Right renal cortex interstitium (tissue), 3 donors: ENCODE data around the gene GLIPR1. TPM values are rescaled to one million over a fixed set of nuclear protein-coding genes. Genes with fewer than 3 reads are reported as not detected.
A peak's percentile ranks its signal among the peaks of the same experiment; 100 is the strongest.
"Not testable (repeated sequence)": the region's sequence is repeated elsewhere in the genome, so short reads cannot be mapped to it uniquely, and the experiment has no call there.

Experiments
- DNase-seq, 3 donors: peaks; one replicate each; pipeline ENCODE4 v3.0.0-alpha.2; 2013; ENCODE audit warnings: low read depth in 3 of 3, low spot score in 2 of 3
- polyA plus RNA-seq, 3 donors: library from polyadenylated mRNA; unstranded; fragments of 120-200 nt; gene quantifications; one replicate each; pipeline ENCODE4 v1.2.1, GENCODE V29; 2013; ENCODE audit not compliant: insufficient read length in 3 of 3

Gene GLIPR1
- 10 to 100 TPM; 12.3 to 17.3 (median 14.6) TPM for polyA plus RNA-seq

- peak in 2 of 3 donors; percentile 25 to 27 for DNase-seq
Observed at GRCh38 chr12:75480469-75480949, at the start of gene GLIPR1. Gene GLIPR1, plus strand, starts transcription at chr12:75480755. Its CDS starts 126 bp downstream, at chr12:75480881.

- no peak for DNase-seq
Observed at GRCh38 chr12:75432924-75433323, 47.6 kb upstream of the GLIPR1 start.

- DNase-seq, result no peak
Observed at GRCh38 chr12:75437564-75437963, 43.0 kb upstream of the GLIPR1 start.

GRCh38 chr12:75438059-75438754 lies 42.3 kb upstream of the GLIPR1 start:
- DNase-seq, result no peak

GRCh38 chr12:75439048-75439447 lies 41.5 kb upstream of the GLIPR1 start:
- DNase-seq, result no peak

- DNase-seq, result no peak
Observed at GRCh38 chr12:75439930-75440329, 40.6 kb upstream of the GLIPR1 start.

- not testable (repeated sequence) for DNase-seq
Observed at GRCh38 chr12:75441687-75442449, 38.7 kb upstream of the GLIPR1 start.

GRCh38 chr12:75442454-75442853 lies 38.1 kb upstream of the GLIPR1 start:
- DNase-seq, result not testable (repeated sequence)

- DNase-seq, result no peak
Observed at GRCh38 chr12:75443709-75444108, 36.8 kb upstream of the GLIPR1 start.

- DNase-seq, result no peak
Observed at GRCh38 chr12:75444429-75445136, 36.0 kb upstream of the GLIPR1 start.

GRCh38 chr12:75445137-75445507 lies 35.4 kb upstream of the GLIPR1 start:
- not testable (repeated sequence) for DNase-seq

- no peak for DNase-seq
Observed at GRCh38 chr12:75446857-75447256, 33.7 kb upstream of the GLIPR1 start.

GRCh38 chr12:75447691-75448393 lies 32.7 kb upstream of the GLIPR1 start:
- DNase-seq, result no peak

- no peak for DNase-seq
Observed at GRCh38 chr12:75452675-75453330, 27.8 kb upstream of the GLIPR1 start.

GRCh38 chr12:75455839-75456238 lies 24.7 kb upstream of the GLIPR1 start:
- no peak for DNase-seq

GRCh38 chr12:75457191-75457590 lies 23.4 kb upstream of the GLIPR1 start:
- no peak for DNase-seq

- not testable (repeated sequence) for DNase-seq
Observed at GRCh38 chr12:75457866-75458265, 22.7 kb upstream of the GLIPR1 start.

GRCh38 chr12:75459755-75460154 lies 20.8 kb upstream of the GLIPR1 start:
- DNase-seq, result no peak

GRCh38 chr12:75460204-75460603 lies 20.4 kb upstream of the GLIPR1 start:
- DNase-seq, result no peak
